ENCODE measurements around the gene SORD.
"Not testable (repeated sequence)": the region's sequence is repeated elsewhere in the genome, so short reads cannot be mapped to it uniquely, and the experiment has no call there.

The SORD gene

GRCh38 chr15:44999105-44999504 lies 23.9 kb upstream of the SORD start:
- Histone ChIP-seq H3K36me3 (ENCODE audit: control insufficient read depth, insufficient read depth, low read length) (no peaks in the 10 kb centered on the region), H3K9me3 (ENCODE audit: control insufficient read depth, insufficient read depth, low read length) (no peaks in the 10 kb centered on the region), H3K27me3 (ENCODE audit: control insufficient read depth, insufficient read depth, low read length) (no peaks in the 10 kb centered on the region), H3K27ac (ENCODE audit: low read length) (no peak overlapping the region), H3K4me1 (ENCODE audit: control insufficient read depth, insufficient read depth, low read length) (no peaks in the 10 kb centered on the region), H3K4me3 (ENCODE audit: low read length) (no peak overlapping the region)
- no peak for DNase-seq (ENCODE audit: low read depth, low spot score)
- no CpG with 5 or more reads among the region's 2 CpGs for WGBS (ENCODE audit: insufficient coverage, insufficient read length)

- H3K27ac ChIP-seq (ENCODE audit: low read length); H3K9me3 ChIP-seq (ENCODE audit: control insufficient read depth, insufficient read depth, low read length); H3K4me1 ChIP-seq (ENCODE audit: control insufficient read depth, insufficient read depth, low read length); DNase-seq (ENCODE audit: low read depth, low spot score); H3K27me3 ChIP-seq (ENCODE audit: control insufficient read depth, insufficient read depth, low read length); H3K4me3 ChIP-seq (ENCODE audit: low read length); H3K36me3 ChIP-seq (ENCODE audit: control insufficient read depth, insufficient read depth, low read length): not testable (repeated sequence)
- WGBS (ENCODE audit: insufficient coverage, insufficient read length), result no CpG with 5 or more reads among the region's 1 CpG
Measured at GRCh38 chr15:45001180-45001579, 21.8 kb upstream of the SORD start.

GRCh38 chr15:45003731-45004410 lies 19.1 kb upstream of the SORD start:
- DNase-seq (ENCODE audit: low read depth, low spot score); H3K4me3 ChIP-seq (ENCODE audit: low read length); H3K27me3 ChIP-seq (ENCODE audit: control insufficient read depth, insufficient read depth, low read length); H3K27ac ChIP-seq (ENCODE audit: low read length); H3K4me1 ChIP-seq (ENCODE audit: control insufficient read depth, insufficient read depth, low read length); H3K36me3 ChIP-seq (ENCODE audit: control insufficient read depth, insufficient read depth, low read length); H3K9me3 ChIP-seq (ENCODE audit: control insufficient read depth, insufficient read depth, low read length): not testable (repeated sequence)
- no CpG with 5 or more reads among the region's 2 CpGs for WGBS (ENCODE audit: insufficient coverage, insufficient read length)

- no CpG with 5 or more reads among the region's 5 CpGs for WGBS (ENCODE audit: insufficient coverage, insufficient read length)
- H3K27me3 ChIP-seq (ENCODE audit: control insufficient read depth, insufficient read depth, low read length); H3K4me1 ChIP-seq (ENCODE audit: control insufficient read depth, insufficient read depth, low read length); H3K36me3 ChIP-seq (ENCODE audit: control insufficient read depth, insufficient read depth, low read length); H3K9me3 ChIP-seq (ENCODE audit: control insufficient read depth, insufficient read depth, low read length); H3K4me3 ChIP-seq (ENCODE audit: low read length); H3K27ac ChIP-seq (ENCODE audit: low read length); DNase-seq (ENCODE audit: low read depth, low spot score): not testable (repeated sequence)
Measured at GRCh38 chr15:45004590-45005175, 18.3 kb upstream of the SORD start.

GRCh38 chr15:45009046-45009445 lies 13.9 kb upstream of the SORD start:
- no peaks in the 10 kb centered on the region for H3K36me3 ChIP-seq (ENCODE audit: control insufficient read depth, insufficient read depth, low read length)
- DNase-seq (ENCODE audit: low read depth, low spot score), result no peak
- H3K27ac ChIP-seq (ENCODE audit: low read length), result no peak overlapping the region
- no peak overlapping the region for H3K4me3 ChIP-seq (ENCODE audit: low read length)
- no peaks in the 10 kb centered on the region for H3K4me1 ChIP-seq (ENCODE audit: control insufficient read depth, insufficient read depth, low read length)
- no CpG with 5 or more reads among the region's 2 CpGs for WGBS (ENCODE audit: insufficient coverage, insufficient read length)
- H3K9me3 ChIP-seq (ENCODE audit: control insufficient read depth, insufficient read depth, low read length), result no peaks in the 10 kb centered on the region
- H3K27me3 ChIP-seq (ENCODE audit: control insufficient read depth, insufficient read depth, low read length), result no peaks in the 10 kb centered on the region

- no CpG with 5 or more reads among the region's 1 CpG for WGBS (ENCODE audit: insufficient coverage, insufficient read length)
Measured at GRCh38 chr15:45015114-45015513, 7.9 kb upstream of the SORD start.

GRCh38 chr15:45020222-45020900 lies 2.6 kb upstream of the SORD start:
- not testable (repeated sequence) for H3K27me3 ChIP-seq (ENCODE audit: control insufficient read depth, insufficient read depth, low read length); H3K9me3 ChIP-seq (ENCODE audit: control insufficient read depth, insufficient read depth, low read length); H3K4me1 ChIP-seq (ENCODE audit: control insufficient read depth, insufficient read depth, low read length); DNase-seq (ENCODE audit: low read depth, low spot score); H3K36me3 ChIP-seq (ENCODE audit: control insufficient read depth, insufficient read depth, low read length); H3K27ac ChIP-seq (ENCODE audit: low read length); H3K4me3 ChIP-seq (ENCODE audit: low read length)
- no CpG with 5 or more reads among the region's 9 CpGs for WGBS (ENCODE audit: insufficient coverage, insufficient read length)

More at GRCh38 chr15:45015114-45015513, 7.9 kb upstream of the SORD start:
- DNase-seq (ENCODE audit: low read depth, low spot score); H3K4me1 ChIP-seq (ENCODE audit: control insufficient read depth, insufficient read depth, low read length); H3K27ac ChIP-seq (ENCODE audit: low read length); H3K36me3 ChIP-seq (ENCODE audit: control insufficient read depth, insufficient read depth, low read length); H3K4me3 ChIP-seq (ENCODE audit: low read length); H3K9me3 ChIP-seq (ENCODE audit: control insufficient read depth, insufficient read depth, low read length); H3K27me3 ChIP-seq (ENCODE audit: control insufficient read depth, insufficient read depth, low read length): not testable (repeated sequence)

- not testable (repeated sequence) for H3K27me3 ChIP-seq (ENCODE audit: control insufficient read depth, insufficient read depth, low read length); H3K36me3 ChIP-seq (ENCODE audit: control insufficient read depth, insufficient read depth, low read length); H3K27ac ChIP-seq (ENCODE audit: low read length); DNase-seq (ENCODE audit: low read depth, low spot score); H3K9me3 ChIP-seq (ENCODE audit: control insufficient read depth, insufficient read depth, low read length); H3K4me1 ChIP-seq (ENCODE audit: control insufficient read depth, insufficient read depth, low read length); H3K4me3 ChIP-seq (ENCODE audit: low read length)
- no CpG with 5 or more reads among the region's 9 CpGs for WGBS (ENCODE audit: insufficient coverage, insufficient read length)
Measured at GRCh38 chr15:45020901-45021259, 2.1 kb upstream of the SORD start.

GRCh38 chr15:45021348-45021747 lies 1.6 kb upstream of the SORD start:
- Histone ChIP-seq H3K4me1 (ENCODE audit: control insufficient read depth, insufficient read depth, low read length) (peaks cover 5% of the 10 kb centered on the region; the same call in 1 of the 2 replicates), H3K27me3 (ENCODE audit: control insufficient read depth, insufficient read depth, low read length) (no peaks in the 10 kb centered on the region), H3K27ac (ENCODE audit: low read length) (no peak overlapping the region), H3K4me3 (ENCODE audit: low read length) (no peak overlapping the region), H3K9me3 (ENCODE audit: control insufficient read depth, insufficient read depth, low read length) (no peaks in the 10 kb centered on the region), H3K36me3 (ENCODE audit: control insufficient read depth, insufficient read depth, low read length) (no peaks in the 10 kb centered on the region)
- DNase-seq (ENCODE audit: low read depth, low spot score), result no peak
- no CpG with 5 or more reads among the region's 6 CpGs for WGBS (ENCODE audit: insufficient coverage, insufficient read length)

GRCh38 chr15:45023659-45024225 lies 747 bp downstream of the SORD start:
- no peaks in the 10 kb centered on the region for H3K9me3 ChIP-seq (ENCODE audit: control insufficient read depth, insufficient read depth, low read length)
- H3K27ac ChIP-seq (ENCODE audit: low read length), result no peak overlapping the region
- peak overlapping the region; percentile 62; the same call in 1 of the 2 replicates for H3K4me3 ChIP-seq (ENCODE audit: low read length)
- WGBS (ENCODE audit: insufficient coverage, insufficient read length), result no CpG with 5 or more reads among the region's 4 CpGs
- DNase-seq (ENCODE audit: low read depth, low spot score), result no peak
- no peaks in the 10 kb centered on the region for H3K27me3 ChIP-seq (ENCODE audit: control insufficient read depth, insufficient read depth, low read length)
- no peaks in the 10 kb centered on the region for H3K36me3 ChIP-seq (ENCODE audit: control insufficient read depth, insufficient read depth, low read length)
- peaks cover 5% of the 10 kb centered on the region; the same call in 1 of the 2 replicates for H3K4me1 ChIP-seq (ENCODE audit: control insufficient read depth, insufficient read depth, low read length)

Data from iPS DF 6.9 (cell line).